ENCODE results near the gene SLC23A1. TPM values are rescaled to one million over a fixed set of nuclear protein-coding genes. Genes with fewer than 3 reads are reported as not detected.

SLC23A1 gene
- total and polyA plus RNA-seq, 9 of the 15 experiments (the other 6 are each of a cell fraction or from before 2014, with no cell fraction given), result 0.03 to 0.20 (median 0.05) TPM; not detected in 5

GRCh38 chr5:139364466-139364865 lies 18.6 kb downstream of the SLC23A1 start:
- no peak for DNase-seq (ENCODE audit: extremely low read depth in 1 of 4, low spot score in 3 of 4)
- no peak overlapping the region for H3K27ac ChIP-seq (ENCODE audit: extremely low read depth, low read depth, low read length)

More at GRCh38 chr5:139364466-139364865, 18.6 kb downstream of the SLC23A1 start:
- H3K9me3 ChIP-seq (replicated peaks; ENCODE audit: control insufficient read depth, insufficient read depth, low read depth, low read length), result no peaks in the 10 kb centered on the region
- in situ Hi-C loops (cut with MboI) (no loop called here), intact Hi-C loops (cut with micrococcal nuclease) (no loop called here)
- no peak for FAIRE-seq
- H3K9me1 ChIP-seq (ENCODE audit: control insufficient read depth, insufficient read depth, low read length), result no peaks in the 10 kb centered on the region
- peaks cover 4% of the 10 kb centered on the region; the same call in 1 of the 2 replicates for H4K20me1 ChIP-seq (replicated peaks; ENCODE audit: control insufficient read depth, insufficient read depth, low read length)
- ChIA-PET POLR2A (interaction anchor here (1.5 kb wide), 1 partner anchor 18 kb away, joined by 6 read pairs; no protein-coding TSS in a partner anchor), CTCF (ENCODE audit: low intra/inter-chr PET ratio) (no interaction called here)
- H3K36me3 ChIP-seq (ENCODE audit: control insufficient read depth, insufficient read depth, low read length), result peaks cover 57% of the 10 kb centered on the region
- no peak for TF ChIP-seq CC2D1A (IDR thresholded peaks at IDR 0.05)
- no peak for TF ChIP-seq HES1 (IDR thresholded peaks at IDR 0.05; ENCODE audit: low read depth)
- no peak for TF ChIP-seq ILF3 (IDR thresholded peaks at IDR 0.05; ENCODE audit: borderline replicate concordance)
- TF ChIP-seq PPARD (CRISPR knock-in tag; IDR thresholded peaks at IDR 0.05), result no peak
- no peak for TF ChIP-seq TAF1 (IDR thresholded peaks at IDR 0.05; ENCODE audit: control insufficient read depth, extremely low read depth, insufficient read depth, low read length, severe bottlenecking)
- TF ChIP-seq POLR2AphosphoS2 (IDR thresholded peaks at IDR 0.05; ENCODE audit: low read length), result no peak
- TF ChIP-seq NUFIP1 (IDR thresholded peaks at IDR 0.05; ENCODE audit: partially characterized antibody), result no peak
- no peak for TF ChIP-seq GTF2E2 (tag; IDR thresholded peaks at IDR 0.05)
- TF ChIP-seq ZNF146 (CRISPR knock-in tag; IDR thresholded peaks at IDR 0.05; ENCODE audit: unreplicated experiment), result no peak
- TF ChIP-seq CGGBP1 (CRISPR knock-in tag; IDR thresholded peaks at IDR 0.05), result no peak
- TF ChIP-seq GABPA (tag; conservative IDR thresholded peaks at IDR 0.05; ENCODE audit: low read depth), result no peak
- TF ChIP-seq RBBP5 (IDR thresholded peaks at IDR 0.05; ENCODE audit: borderline replicate concordance, insufficient read depth, low read length, poor library complexity, severe bottlenecking), result no peak
- TF ChIP-seq KDM2B (CRISPR knock-in tag; IDR thresholded peaks at IDR 0.05), result no peak
- no peak for TF ChIP-seq CBFB (CRISPR knock-in tag; IDR thresholded peaks at IDR 0.05)
- no peak for TF ChIP-seq ZNF444 (CRISPR knock-in tag; IDR thresholded peaks at IDR 0.05)
- no peak for TF ChIP-seq SAP30 (IDR thresholded peaks at IDR 0.05; ENCODE audit: borderline replicate concordance, insufficient read depth, low read depth, low read length, poor library complexity, severe bottlenecking)
- no peak for TF ChIP-seq SIX5 (IDR thresholded peaks at IDR 0.05; ENCODE audit: borderline replicate concordance in 1 of 2, insufficient read depth in 1 of 2, low read depth in 1 of 2, low read length in 2 of 2)
- TF ChIP-seq BACH1 (tag; IDR thresholded peaks at IDR 0.05), result no peak
- TF ChIP-seq ZNF79 (CRISPR knock-in tag; IDR thresholded peaks at IDR 0.05; ENCODE audit: low read depth), result no peak
- H3K79me2 ChIP-seq (ENCODE audit: control insufficient read depth, insufficient read depth, low read length), result peaks cover 27% of the 10 kb centered on the region
- no peak for ATAC-seq
- BruUV-seq (replicated peaks), result no TSS peak
- no peak overlapping the region for H2AFZ ChIP-seq (ENCODE audit: low read depth, low read length)
- H3K27me3 ChIP-seq (ENCODE audit: control insufficient read depth in 2 of 2, insufficient read depth in 2 of 2, low read length in 2 of 2), result no peaks in the 10 kb centered on the region
- no peak overlapping the region for H3K9ac ChIP-seq (ENCODE audit: insufficient read depth in 1 of 2, low read depth in 2 of 2, low read length in 2 of 2)
- 78% methylated on average over 2 of the region's 2 CpGs for WGBS (ENCODE audit: insufficient coverage, low coverage, missing lambda C conversion rate)
- H3K4me2 ChIP-seq (ENCODE audit: insufficient read depth, low read length), result no peak overlapping the region
- H3K4me1 ChIP-seq (replicated peaks in 1 of 2; ENCODE audit: control insufficient read depth in 2 of 2, insufficient read depth in 2 of 2, low read length in 2 of 2), result no peaks in the 10 kb centered on the region
- H3K4me3 ChIP-seq, result no peak overlapping the region
